Activated CD4-positive, alpha-beta T cell treated with anti-CD3 and anti-CD28 coated beads, Interleukin-10, Interleukin-2, amounts not matched to agents 100 ng/mL and 50 ng/mL, durations not matched to agents 16 hours and 8 hours (primary cell): Measurements from ENCODE around the gene SYT11.
"Not testable (repeated sequence)": the region's sequence is repeated elsewhere in the genome, so short reads cannot be mapped to it uniquely, and the experiment has no call there.

Experiments
- DNase-seq: peaks from one replicate; pipeline ENCODE4 v3.0.0-alpha.2; 2020

The SYT11 gene

DNA sequence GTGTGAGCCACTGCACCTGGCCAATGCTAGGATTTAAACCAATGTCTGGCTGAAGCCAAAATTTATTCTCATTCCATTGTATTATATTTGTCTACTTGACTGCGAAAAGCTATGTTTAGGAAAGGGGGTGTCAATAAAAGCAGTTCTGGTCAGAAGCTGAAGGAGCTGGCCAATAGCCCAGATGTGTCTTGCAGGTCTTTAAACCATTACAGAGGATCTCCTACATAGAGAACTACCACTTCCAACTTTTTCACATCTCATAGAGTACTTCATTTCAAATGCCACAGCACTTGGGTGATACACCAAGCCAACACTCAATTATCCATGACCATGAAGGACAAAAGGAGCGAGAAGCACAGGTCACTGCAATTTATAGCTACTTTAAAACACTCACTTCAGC is 2.5 kb downstream of the SYT11 start:
- DNase-seq = no peak

DNA sequence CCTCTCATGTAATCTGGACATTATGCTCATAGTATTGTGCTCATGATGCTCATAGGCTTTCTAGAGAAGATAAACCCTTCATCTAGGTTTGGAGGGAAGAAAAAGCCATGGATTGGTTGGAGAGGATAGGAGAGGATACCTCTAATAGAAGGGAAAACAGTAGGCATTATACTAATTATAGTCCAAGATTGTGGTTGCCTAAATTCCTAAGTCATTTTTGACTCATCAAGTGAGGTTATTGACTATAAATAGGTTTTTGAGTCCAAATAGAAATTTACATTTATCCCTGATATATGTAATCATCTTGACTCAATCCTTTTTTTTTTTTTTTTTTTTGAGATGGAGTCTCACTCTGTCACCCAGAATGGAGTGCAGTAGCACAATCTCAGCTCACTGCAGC is 5.0 kb downstream of the SYT11 start:
- DNase-seq = no peak

DNA sequence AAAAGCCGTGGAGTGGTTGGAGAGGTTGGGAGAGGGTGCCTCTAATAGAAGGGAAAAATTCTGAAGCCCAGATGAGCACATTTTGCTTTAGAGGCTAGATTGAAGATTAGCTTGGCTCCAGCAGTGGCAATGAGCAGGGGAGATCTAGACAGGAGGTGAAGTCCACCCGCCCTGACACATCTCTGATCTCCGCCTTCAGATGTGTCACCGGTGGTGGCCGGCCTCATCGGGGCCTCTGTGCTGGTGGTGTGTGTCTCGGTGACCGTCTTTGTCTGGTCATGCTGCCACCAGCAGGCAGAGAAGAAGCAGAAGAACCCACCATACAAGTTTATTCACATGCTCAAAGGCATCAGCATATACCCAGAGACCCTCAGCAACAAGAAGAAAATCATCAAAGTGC is 8.4 kb downstream of the SYT11 start:
- no peak for DNase-seq

DNA sequence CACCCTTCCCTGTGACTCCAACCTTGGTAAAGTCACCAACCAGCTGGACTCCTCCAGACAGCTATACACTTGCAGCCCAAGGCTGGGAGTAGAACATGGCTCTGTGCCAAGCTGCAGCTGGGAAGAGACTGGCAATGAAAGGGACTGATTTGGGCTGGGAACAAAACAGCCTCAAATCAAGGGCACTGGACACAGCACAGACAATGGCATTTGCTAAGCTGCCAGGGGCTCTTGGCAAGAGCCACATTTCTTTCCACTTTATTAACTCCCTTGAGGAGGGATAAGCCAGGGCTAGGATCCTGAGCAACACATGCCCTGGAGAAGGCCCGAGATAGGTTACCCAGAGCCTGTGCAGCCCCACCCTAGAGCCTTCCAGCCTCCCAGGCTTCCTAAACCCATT is 12.0 kb downstream of the SYT11 start:
- no peak for DNase-seq

DNA sequence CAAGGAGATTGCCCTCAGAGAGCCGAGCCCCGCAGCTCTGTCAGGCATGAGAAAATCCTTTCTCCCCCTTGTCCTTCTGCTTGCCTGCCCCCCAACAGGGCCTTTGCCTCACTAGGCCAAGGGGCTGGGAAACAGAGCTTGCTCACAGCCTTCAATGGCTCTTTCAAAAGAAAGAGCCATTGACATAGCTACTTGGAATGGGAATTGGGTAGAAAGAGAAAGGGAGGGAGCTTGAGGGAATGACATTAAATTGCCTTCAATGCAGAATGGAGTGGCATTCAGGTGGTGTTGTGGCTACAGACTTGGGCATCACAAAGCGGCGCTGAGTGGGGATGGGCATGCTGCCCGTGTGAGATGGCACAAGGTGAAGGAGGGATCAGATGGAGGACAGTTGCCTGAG is 13.2 kb downstream of the SYT11 start:
- DNase-seq = no peak

DNA sequence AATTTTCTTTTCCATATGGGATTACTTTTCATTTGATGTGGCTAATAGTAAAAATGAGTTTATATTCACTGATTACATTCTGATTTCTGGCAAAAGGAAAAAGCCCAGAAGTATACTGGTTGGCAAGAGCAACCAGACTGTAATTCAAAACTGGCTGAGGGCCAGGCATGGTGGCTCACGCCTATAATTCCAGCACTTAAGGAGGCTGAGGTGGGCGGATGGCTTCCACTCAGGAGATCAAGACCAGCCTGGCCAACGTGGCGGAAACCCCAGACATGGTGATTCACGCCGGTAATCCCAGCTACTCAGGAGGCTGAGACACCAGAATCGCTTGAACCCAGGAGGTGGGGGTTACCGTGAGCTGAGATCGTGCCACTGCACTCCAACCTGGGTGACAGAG is 14.5 kb downstream of the SYT11 start:
- DNase-seq = no peak

DNA sequence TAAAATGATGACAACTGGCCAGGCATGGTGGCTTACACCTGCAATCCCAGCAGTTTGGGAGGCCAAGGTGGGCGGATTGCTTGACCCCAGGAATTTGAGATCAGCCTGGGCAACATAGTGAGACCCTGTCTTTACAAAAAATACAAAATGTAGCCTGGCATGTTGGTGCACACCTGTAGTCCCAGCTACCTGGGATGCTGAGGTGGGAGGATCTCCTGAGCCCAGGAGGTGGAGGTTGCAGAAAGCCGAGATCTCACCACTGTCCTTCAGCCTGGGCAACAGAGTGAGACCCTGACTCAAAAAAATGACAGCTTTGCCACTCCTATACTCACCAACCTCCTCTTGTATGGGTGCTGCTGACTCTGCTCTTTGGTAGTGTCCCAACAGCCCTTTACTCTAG is 18.6 kb downstream of the SYT11 start:
- no peak for DNase-seq

DNA sequence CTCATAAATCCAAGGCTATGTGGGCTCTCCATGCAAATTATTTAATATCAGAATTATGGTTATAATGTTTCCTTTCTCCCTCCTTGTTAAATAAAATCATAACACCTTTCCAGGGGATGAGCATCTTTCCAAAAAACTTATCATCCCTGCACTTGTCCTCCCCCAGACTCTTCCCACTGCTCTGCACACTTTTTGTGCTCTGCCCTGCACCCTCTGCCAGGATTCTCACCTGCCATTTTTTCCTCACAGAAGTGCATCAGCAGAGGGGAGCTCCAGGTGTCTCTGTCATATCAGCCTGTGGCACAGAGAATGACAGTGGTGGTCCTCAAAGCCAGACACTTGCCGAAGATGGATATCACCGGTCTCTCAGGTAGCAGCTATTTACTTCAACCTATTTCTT is 20.9 kb downstream of the SYT11 start:
- no peak for DNase-seq

DNA sequence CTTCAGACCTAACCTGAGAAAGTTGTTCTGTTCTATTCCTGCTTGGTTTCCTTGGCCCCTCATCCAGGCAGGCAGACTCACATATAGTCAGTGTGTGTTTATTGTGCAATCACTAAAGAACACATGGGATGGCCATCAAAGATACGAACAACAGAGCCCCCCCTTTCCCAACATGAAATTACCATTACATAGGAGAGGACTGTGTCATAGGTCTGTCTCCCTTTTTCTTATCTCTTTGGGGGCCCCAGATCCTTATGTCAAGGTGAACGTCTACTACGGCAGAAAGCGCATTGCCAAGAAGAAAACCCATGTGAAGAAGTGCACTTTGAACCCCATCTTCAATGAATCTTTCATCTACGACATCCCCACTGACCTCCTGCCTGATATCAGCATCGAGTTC is 21.6 kb downstream of the SYT11 start:
- no peak for DNase-seq

DNA sequence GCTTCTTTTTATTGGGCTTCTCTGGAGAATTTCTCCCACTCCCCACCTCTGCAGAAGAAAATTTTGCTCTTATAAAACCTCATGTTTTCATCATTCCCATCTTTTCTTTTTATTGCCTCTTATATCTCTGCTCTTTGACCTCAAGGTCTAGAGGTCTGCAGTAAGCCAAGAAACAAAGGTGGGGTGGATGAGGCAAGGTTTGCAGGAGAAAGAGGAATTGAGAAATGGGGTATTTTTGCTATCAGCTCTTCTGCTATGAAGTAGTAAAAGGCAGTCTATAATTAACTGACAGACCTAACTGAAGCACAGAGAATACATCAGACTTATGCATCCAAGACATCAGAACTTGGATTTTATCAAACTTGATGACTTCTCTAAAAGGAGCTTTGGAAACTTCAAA is 22.9 kb downstream of the SYT11 start:
- DNase-seq = no peak

DNA sequence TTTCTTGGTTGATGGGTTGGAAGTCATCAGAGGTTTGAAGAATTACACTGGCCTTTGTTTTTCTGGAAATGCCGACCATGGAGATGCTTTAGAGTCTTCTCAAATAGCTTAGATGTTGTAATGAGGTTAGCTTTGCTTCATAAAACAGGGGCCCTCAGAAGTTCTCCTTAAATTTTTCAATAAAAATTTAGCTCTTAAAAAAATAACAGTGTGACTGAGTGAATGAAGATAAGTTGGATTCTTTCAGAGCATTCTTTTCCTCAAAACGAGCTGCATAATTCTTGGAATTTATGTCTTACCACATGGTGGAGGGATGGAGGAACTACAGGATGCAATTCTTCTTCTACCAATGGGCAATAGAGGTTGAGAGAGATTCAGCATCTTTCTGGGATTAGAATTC is 23.4 kb downstream of the SYT11 start:
- DNase-seq = no peak

DNA sequence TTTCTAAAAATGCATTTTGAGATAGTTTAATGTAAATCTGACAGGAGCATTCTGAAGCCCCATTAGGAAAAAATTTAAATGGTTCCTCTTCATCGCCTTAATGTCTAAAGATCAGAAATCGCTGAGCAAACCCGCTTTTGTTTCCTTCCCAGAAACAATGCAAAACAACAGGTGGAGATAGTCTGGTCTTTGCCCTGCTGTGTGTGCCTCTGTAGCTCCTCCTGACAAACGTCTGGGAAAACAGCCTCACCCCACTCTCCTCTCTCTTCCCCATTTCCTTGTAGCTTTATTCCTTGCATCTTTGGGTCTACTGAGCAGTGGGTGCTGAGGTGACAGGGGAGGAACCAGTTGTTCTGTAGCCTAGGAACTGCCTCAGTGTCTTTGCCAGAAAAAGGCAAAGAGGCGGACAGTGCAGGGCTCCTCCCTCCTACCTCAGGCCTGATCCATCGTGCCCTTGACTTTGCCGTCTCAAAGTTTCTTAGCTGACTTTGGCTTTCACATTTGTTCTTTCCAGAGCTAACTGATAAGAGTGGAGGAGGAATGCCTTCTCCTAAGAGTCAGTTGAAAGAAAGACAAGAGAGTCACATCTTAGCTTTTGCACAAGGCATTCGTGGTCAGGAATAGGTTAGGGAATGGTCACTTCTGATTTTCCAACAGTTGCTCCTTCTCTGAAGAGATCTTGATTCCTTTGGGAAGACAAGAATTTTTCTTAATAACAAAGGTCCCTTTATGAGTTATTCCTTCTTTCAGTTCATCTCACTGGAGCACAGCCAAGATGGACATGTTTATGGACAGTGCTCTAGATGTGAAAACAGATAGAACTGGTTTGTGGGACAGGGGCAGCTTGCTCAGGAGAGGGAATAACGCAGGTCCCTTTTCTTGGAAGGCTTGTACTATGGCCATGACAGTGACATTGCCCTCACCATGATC is 24.9 kb downstream of the SYT11 start:
- no peak for DNase-seq

DNA sequence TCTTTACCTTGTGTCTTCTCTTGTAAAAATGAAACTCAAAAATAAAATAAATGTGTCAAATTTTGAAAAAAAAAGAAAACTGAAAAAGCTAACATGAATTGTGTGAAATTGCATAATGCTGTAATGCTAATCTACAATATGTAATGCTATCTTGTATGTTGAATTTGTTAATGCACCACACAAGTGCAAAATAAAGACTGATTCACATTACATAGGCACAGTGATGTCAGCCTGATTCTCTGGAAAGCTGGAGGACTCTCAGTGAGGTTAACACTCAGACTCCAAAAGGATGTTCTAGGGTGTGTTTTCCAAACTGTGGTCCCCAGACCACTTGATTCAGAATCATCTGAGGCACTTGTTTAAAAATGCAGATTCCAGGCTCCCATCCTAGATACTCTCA is 25.6 kb downstream of the SYT11 start:
- no peak for DNase-seq

DNA sequence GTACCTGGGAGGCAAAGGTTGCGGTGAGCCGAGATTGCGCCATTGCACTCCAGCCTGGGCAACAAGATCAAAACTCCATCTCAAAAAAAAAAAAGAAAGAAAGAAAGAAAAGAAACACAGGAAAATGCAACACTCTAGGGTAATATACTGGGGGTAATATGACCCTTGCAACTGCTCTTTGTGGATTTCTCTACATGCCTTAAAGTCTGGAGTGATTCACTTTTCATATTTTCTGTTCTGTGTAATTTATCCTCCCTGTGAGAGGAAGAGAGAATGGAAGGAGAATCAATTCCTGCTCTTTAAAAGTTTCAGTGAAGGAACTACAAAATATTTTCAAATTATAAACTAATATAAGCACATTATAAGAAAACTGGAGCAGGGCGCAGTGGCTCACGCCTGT is 29.1 kb downstream of the SYT11 start:
- DNase-seq = no peak

DNA sequence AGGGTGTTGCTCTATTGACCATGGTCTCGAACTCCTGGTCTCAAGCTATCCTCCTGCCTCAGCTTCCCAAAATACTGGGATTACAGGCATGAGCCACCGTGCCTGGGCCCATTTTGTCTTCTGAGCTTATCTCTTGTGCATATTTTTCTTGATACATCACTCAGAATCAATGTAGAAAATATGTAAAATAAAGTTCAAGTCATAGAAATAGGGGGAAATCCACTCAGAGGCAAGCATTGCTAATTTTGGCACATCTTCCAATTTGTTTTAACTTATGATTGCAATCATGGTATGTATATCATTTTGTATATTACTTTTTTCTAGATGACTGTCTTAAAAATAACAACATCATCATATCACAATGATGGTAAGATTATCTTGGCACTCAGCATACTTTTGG is 30.2 kb downstream of the SYT11 start:
- no peak for DNase-seq

DNA sequence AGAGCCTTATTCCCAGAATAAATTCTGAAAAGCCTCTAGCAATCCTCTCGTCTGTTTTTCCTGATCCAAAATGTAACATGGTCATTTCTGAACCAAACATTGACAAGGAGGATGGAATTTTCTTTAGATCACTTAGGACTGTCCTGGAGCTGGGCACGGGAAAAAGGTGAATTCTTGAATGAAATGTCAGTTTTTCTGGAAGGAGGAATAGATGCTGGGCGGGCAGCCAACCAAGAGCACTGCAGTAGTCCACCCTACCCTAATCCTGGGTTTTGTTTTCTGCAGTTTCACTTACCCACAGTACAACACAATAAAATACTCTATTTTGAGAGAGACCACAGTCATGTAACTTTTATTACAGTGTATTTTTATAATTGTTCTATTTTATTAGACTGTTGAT is 30.9 kb downstream of the SYT11 start:
- DNase-seq = no peak

DNA sequence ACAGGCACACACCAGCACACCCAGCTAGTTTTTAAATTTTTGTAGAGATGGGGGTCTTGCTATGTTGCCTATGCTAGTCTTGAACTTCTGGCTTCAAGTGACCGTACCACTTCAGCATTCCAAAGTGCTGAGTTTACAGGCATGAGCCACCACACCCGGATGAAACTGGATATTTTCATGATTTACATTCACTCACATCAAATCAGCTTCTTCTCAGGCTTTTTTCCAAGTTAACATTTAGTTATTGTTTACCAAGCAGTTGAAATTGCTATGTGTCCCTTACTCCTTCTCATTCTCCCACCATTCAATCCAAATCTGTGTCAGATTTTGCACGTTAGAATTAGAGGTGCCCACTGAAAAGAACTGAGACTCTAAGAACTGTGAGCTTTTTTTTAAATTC is 33.4 kb downstream of the SYT11 start:
- DNase-seq = no peak

DNA sequence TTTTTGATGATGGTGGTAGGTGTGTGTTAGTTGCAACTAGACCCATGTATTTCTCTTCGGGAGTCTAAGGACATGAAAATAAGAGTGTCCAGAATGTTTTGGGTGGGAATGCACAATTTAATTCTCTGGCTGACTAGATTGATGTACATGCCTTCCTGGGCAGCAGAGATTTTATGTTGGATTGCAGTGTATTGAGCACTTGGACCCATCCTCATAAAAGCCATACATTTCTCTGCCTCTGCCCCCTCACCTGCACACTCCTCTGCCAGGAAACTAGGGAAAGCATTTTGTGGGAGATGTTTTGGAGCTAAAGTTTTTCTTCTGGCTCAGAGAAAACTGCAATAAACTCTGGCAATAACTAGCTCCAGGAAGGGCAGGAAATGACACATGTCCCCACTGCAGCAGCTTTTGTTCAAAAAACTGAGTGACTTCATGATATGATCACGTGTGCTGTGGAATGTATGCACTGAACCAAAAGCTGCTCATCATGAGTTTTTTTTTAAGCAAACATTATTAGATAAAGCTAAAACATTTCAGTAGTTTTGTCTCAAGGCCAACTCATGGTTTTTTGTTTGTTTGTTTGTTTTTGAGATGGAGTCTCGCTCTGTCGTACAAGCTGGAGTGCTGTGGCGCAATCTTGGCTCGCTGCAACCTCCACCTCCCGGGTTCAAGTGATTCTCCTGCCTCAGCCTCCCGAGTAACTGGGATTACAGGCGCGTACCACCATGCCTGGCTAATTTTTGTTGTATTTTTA is 34.2 kb downstream of the SYT11 start:
- peak; percentile 41 for DNase-seq

DNA sequence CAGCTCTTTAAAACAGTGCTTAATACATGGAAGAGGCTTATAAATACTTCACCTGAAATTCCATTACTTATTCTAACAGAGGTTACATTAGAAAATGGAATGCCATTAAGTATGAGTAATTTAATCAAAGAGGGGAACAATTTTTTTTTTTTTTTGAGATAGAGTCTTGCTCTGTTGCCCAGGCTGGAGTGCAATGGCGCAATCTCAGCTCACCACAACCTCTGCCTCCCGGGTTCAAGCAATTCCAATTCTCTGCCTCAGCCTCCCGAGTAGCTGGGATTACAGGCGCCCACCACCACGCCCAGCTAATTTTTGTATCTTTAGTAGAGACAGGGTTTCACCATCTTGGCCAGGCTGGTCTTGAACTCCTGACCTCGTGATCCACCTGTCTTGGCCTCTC is 36.2 kb downstream of the SYT11 start:
- not testable (repeated sequence) for DNase-seq

DNA sequence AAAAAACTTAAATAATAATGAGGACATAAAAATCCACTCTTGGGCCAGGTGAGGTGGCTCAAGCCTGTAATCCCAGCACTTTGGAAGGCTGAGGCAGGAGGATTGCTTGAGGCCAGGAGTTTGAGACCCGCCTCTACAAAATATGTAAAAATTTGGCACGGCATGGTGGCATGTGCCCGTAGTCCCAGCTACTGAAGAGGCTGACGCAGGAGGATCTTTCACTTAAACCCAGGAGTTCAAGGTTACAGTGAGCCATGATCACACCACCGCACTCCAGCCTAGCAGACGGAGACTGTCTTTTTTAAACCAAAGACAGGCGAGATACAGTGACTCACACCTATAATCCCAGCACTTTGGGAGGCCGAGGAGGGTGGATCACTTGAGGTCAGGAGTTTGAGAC is 37.1 kb downstream of the SYT11 start:
- DNase-seq = not testable (repeated sequence)

DNA sequence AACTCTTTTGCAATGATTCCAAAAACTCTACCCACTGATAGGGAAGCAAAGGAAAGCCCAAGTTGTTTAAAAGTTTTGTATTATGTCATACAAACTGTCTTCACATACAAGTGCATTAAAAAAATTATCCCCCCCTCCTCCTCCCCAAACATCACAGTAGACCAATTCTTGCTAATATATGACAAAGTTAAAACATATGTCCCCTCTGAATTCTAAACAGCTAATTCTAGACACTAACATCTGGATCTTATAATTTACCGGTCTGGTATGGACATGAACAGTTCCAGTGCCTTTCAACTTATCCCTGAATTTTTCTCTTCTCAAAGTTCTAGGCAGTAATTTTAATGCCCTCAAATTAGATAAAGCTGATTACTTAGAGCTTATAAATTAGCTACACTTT is 38.4 kb downstream of the SYT11 start:
- DNase-seq = no peak

DNA sequence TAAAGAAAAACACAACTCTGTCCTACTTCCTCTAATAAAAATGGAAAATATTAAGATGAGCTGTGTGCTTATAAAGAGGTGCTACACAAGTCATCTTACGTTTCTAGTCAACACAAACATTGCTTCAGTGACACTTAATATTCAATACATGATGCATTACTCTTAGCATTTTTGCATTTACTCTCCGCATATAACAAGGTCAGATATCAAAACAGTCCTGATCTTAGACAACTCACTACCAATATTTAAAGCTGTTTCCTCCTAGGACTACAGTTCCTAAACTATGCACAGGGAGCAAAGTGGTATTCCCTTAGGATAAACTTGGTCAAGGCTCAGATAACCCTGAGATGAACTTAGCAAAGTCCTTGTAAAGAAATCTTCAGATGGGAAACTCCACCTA is 39.5 kb downstream of the SYT11 start:
- no peak for DNase-seq

DNA sequence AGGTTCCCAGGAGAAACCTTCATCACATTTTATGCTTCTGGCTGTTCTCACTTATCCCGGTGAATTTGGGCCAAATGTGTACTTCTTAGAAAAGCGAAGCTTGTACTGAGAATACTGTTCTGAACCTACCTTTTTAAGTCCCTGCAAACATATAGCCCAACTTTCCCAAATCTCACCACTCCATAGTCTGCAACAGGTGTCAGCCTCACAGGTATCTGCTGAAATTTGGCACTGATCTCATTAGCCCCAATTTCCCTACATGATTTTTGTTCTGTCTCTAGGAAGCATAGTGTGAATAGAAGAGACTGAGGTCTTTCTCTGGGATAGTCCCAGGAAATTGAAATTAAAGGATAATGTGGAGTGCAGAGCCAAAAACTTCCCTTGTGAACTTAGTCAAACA is 40.3 kb downstream of the SYT11 start:
- no peak for DNase-seq

DNA sequence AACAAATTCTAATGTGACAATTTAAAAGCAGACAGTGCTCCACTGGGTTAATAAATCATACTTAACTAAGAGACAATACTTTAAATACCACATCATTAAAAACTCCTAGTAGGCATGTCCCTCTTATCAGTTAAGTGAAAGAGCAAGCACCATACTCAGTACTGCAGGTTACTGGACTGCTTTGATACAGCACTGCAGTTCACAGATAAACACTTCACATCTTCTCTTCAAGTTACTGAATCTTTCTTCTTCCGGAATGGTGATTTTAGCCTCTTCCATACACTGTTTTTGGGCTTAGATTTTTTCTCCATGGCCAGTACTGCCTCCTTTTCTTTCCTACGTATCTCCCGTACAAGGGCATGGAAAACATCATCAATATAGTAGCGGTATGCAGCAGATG is 40.8 kb downstream of the SYT11 start:
- no peak for DNase-seq

DNA sequence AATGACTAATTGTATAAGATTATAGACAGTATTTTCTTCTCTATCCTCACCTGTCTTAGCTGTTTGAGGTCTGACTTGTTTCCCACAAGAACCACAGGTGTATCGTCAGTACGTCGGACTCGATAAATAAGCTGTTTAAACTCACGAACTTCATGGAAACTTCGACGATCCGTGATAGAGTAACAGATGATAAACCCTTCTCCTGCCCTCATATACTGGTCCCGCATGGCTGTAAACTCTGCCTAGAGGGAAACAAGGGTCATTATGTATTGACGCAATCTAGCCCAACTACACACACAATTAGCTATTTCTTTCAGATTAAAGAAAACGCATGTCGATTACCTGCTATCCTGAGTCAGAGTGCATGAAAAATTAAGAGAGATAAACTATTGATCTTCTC is 44.9 kb downstream of the SYT11 start:
- DNase-seq = no peak
